ENCODE results near the gene PCSK2.

GRCh38 chr20:17320456-17320855, 93.6 kb downstream of the PCSK2 start:
- no peak for TF ChIP-seq POLR2A (IDR thresholded peaks at IDR 0.05; ENCODE audit: low read depth, low read length)
- TF ChIP-seq POLR2AphosphoS5 (IDR thresholded peaks at IDR 0.05; ENCODE audit: low read depth, low read length): no peak
- no peak for TF ChIP-seq TAF1 (IDR thresholded peaks at IDR 0.05; ENCODE audit: borderline replicate concordance, low read depth, low read length)
